GM18505 (cell line): Measurements from ENCODE around the gene PRSS38.

Experiments
- ATAC-seq: cut with Tn5 transposase; IDR thresholded peaks from one replicate; pipeline ENCODE4 v1.9.1; 2021; ENCODE audit not compliant: unreplicated experiment
- POLR2A ChIP-seq: IDR thresholded peaks from 4 replicates; pipeline ENCODE4 v1.6.1; 2011; ENCODE audit warnings: borderline replicate concordance; ENCODE audit not compliant: insufficient read depth, insufficient read length; ENCODE audit errors: extremely low read depth

PRSS38 gene

DNA sequence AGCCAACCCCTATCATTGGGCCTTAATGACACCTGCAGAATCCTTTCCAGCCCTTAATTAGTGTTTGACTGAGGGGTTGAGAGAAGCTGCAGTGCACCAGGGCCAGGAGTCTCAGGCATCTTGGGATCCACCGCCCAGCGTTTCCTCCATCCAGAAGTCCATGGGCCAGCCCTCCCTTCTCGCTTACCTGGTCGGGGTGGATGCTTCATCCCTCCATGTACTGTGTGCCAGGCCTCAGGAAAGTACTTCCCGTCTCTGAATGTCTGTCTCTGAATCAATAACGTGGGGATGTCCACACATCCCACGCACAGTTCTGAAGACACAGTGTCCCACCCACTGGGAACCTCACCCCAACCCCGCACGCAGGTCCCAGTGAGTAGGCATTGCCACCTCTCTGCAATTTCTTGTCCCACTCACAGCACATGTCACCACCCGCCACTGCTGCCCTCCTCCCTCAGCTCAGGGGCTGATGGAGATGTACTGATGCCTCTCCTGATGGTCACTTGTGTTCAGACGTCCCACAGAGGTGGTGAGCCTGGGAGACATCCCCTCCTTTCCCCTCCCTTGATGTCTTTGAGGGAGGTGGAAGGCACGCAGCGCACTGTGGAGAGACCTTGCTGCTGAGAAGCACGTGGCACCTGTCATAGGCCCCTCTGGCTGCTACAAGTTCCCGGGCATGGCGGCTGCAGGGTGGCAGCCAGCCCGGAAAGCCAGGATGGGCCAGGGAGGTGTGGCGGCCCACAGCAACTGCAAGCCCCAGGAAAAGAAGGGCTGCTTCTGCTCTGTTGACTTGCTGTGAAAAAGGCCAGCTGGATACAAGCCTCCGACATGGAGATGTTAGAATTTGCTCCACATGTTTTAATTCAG, 29.4 kb upstream of the PRSS38 start:
- no peak for TF ChIP-seq POLR2A

DNA sequence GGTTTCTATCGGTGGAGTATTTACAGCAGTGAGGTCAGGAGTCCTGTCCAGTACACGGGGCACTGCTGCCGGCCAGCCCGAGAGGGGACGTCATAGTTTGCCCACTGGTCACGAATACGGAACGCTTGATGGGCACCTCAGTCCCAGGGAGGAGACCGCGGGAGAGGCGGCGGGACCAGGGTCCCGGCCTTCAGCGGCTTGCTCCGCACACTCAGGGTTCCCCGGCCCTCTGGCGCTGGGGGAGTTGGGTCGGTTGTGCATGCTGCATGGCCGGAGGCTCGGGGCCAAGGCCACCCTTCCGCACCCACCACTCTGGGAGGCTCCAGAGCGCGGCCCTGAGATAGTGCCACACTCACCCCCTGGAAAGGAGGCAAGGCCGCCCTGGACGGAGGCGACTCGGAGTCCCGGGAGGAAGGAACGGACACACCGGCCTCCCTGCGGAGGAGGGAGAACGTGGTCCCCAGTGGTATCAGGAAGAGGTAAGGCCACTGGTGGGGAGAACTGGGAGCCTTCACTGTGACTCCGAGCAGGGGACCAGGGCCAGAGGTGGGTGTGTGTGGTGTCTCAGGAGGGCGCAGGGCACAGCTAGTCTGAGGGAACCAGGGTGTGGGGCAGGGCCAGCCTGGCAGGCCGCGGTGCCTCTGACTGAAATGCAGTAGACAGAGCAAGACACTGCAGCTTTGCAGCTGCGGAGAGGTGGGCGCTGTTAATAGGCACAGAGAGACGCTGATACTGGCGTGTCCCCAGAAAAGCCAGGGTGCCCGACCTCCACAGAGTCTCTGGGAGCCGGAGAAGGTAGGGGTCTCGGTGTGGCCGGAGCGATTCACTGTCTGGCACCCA, 28.6 kb upstream of the PRSS38 start:
- no peak for ATAC-seq
- no peak for TF ChIP-seq POLR2A

More for the DNA sequence above, 29.4 kb upstream of the PRSS38 start:
- no peak for ATAC-seq

- TF ChIP-seq POLR2A = peak; percentile 41
- ATAC-seq = peak; percentile 92
Observed at GRCh38 chr1:227787513-227788270, 27.8 kb upstream of the PRSS38 start.

- ATAC-seq = peak; percentile 50
- TF ChIP-seq POLR2A = no peak
Observed at GRCh38 chr1:227788271-227789083, 27.0 kb upstream of the PRSS38 start.

GRCh38 chr1:227789084-227790033, 26.1 kb upstream of the PRSS38 start:
- no peak for ATAC-seq
- TF ChIP-seq POLR2A = no peak

DNA sequence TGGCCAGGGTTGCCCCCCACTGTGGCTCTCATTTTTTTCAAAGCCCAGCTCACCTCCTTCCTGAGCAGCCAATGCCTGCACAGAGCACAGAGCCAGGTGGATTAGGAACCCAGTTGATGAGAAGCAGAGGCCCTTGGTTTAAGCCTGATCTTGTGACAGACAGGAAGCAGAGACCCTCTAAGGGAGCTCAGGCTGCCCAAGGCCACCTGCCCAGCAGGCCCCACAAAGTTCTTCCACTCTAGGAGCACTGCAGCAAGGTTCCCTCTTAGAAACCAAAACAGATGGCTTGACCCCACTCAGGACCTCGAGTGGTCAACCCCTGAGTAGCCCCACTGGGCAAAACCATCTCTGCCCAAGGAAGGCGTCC, 25.5 kb upstream of the PRSS38 start:
- ATAC-seq = no peak
- no peak for TF ChIP-seq POLR2A

GRCh38 chr1:227790868-227791267, 24.6 kb upstream of the PRSS38 start:
- TF ChIP-seq POLR2A = no peak
- no peak for ATAC-seq

GRCh38 chr1:227791425-227792143, 23.9 kb upstream of the PRSS38 start:
- ATAC-seq = no peak
- TF ChIP-seq POLR2A = no peak

DNA sequence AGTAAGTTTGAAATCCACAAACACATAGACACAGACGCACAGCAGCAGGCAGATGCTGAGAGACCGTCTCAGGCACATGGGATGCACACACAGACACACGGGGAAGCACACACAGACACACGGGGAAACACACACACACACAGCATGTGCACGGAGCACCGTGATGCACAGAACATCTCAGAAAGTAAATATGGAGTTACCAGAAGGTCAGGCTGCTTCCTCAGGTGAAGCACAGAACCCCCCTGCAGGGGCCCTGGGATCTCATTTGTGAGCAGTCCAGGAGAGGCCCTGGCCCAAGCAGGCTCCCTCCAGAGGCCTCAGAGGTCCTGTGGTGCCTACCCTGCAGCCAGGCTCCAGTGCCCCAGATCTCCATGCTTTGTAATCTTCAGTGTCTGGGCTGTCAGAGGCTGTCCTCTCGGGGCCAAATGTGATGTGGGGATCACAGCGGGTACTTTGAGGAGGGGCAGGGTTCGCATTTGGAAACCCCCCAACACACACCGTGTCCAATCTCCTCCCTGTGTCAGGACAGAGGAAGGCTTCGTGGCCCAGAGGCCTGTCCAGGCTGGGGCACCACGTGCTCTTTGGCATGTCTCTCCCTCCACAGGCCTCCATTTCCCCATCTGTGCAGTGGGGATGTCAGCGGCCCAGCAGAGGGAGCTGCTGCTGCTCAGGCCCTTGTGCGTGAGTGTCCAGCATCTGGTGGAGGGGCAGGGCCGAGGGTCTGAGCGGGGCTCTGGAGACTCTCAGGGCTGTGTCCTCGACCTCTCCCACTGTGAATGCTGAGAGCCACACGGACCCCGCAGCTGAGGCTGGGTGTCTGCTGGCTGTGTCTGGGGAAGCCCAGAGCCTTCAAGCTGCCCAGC, 23.0 kb upstream of the PRSS38 start:
- ATAC-seq = no peak
- no peak for TF ChIP-seq POLR2A
